Peyer's patch (tissue), 4 donors: ENCODE data around the gene SLX4IP. TPM values are rescaled to one million over a fixed set of nuclear protein-coding genes. Genes with fewer than 3 reads are reported as not detected.

Experiments
- DNase-seq, 3 donors: peaks; one replicate each; pipeline ENCODE4 v3.0.0-alpha.2; 2017 to 2019
- H3K27ac ChIP-seq, 4 donors: fragments of 200-600 bp; sonication (generic); one replicate each; pipeline ENCODE4 v1.5.1; 2016 to 2019
- H3K27me3 ChIP-seq, 2 donors: fragments of 200-600 bp; sonication (generic); one replicate each; pipeline ENCODE4 v1.5.1; 2019
- H3K36me3 ChIP-seq, 3 donors: fragments of 200-600 bp; sonication (generic); one replicate each; pipeline ENCODE4 v1.5.1; 2016 to 2019
- H3K4me1 ChIP-seq, 4 donors: fragments of 200-600 bp; sonication (generic); one replicate each; pipeline ENCODE4 v1.5.1; 2016 to 2019
- H3K4me3 ChIP-seq, 4 donors: fragments of 200-600 bp; sonication (generic); 1 replicate in 3 of 4; 2 replicates in 1 of 4; pipeline ENCODE4 v1.5.1; 2016 to 2019; ENCODE audit warnings: mild to moderate bottlenecking in 1 of 4
- H3K9me3 ChIP-seq, 4 donors: fragments of 200-600 bp; sonication (generic); one replicate each; pipeline ENCODE4 v1.5.1; 2016 to 2019; ENCODE audit warnings: mild to moderate bottlenecking in 1 of 4
- POLR2A ChIP-seq, 2 donors: fragments of 450-650 bp; IDR thresholded peaks; one replicate each; pipeline ENCODE4 v1.5.1; 2017; ENCODE audit warnings: antibody characterized with exemption in 2 of 2, mild to moderate bottlenecking in 2 of 2, moderate library complexity in 2 of 2
- small RNA-seq, 2 donors: library from RNA; depleted of rRNA; stranded (forward); fragments of <200 nt; gene quantifications; one replicate each; pipeline ENCODE3, GENCODE V24; 2016
- total RNA-seq, 4 donors: library from RNA; depleted of rRNA; stranded (reverse); fragments of >200 nt; gene quantifications; one replicate each; pipeline ENCODE4 v1.1.0, GENCODE V29; 2016
- TF ChIP-seq, protein P1 (sequence below), 6 experiments: fragments of 450-650 bp in 4 of 6; fragments of 200-600 bp in 2 of 6; sonication (generic) in 1 of 6; IDR thresholded peaks; one replicate each; pipeline ENCODE4 v1.5.1; 2017 to 2019; ENCODE audit warnings: antibody characterized with exemption in 6 of 6, mild to moderate bottlenecking in 3 of 6, moderate library complexity in 1 of 6

Gene SLX4IP
- total RNA-seq, 4 donors from 2014 or later = 6.1 to 9.0 (median 7.9) TPM

DNA sequence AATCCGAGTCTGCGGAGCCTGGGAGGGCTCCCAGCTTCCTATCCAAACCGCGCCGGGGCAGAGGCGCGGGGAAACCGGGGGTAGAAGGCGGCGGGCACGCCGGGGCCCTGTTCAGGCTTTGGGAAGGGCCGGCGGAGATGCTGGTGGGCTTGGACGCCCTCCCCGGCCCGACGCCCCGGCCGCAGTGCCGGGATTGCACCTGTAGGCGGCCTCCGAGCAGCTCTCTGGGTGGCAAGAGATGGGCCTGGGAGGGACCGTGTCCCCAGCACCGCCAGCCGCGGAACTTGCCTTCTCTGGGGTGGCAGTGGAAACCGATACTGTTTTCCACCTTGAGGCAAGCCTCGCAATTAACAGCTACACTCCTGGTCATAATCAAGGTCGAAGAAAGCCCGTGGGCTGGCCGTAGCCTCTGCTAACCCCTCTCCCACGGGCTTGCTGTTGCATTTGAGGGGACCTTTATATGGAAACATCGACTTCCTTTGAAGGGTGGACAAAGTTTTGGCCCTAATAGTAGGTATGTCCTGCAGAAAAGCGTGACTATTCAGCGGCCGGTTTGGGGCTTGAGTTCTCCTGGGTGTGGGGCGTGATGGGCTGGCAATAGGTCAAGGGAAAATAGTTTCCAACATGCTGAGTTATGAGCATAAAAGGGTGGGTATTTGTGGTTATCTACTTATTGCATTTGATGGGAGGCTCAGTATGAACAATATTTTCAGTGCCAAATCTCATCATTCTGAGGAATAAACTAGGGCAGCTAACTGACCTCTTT is 239.8 kb downstream of the SLX4IP start:
- Histone ChIP-seq H3K9me3 (no peaks in the 10 kb centered on the region), H3K4me3 (peak overlapping the region; percentile 52 to 93 (median 73)), H3K36me3 (no peaks in the 10 kb centered on the region), H3K27me3 (no peaks in the 10 kb centered on the region), H3K4me1 (peaks cover 0 to 21% (median 3%) of the 10 kb centered on the region in 4 donors), H3K27ac (peak overlapping the region; percentile 72 to 100 (median 96))
- peak; percentile 25 to 90 (median 87) for DNase-seq
- TF ChIP-seq, protein P1, sequence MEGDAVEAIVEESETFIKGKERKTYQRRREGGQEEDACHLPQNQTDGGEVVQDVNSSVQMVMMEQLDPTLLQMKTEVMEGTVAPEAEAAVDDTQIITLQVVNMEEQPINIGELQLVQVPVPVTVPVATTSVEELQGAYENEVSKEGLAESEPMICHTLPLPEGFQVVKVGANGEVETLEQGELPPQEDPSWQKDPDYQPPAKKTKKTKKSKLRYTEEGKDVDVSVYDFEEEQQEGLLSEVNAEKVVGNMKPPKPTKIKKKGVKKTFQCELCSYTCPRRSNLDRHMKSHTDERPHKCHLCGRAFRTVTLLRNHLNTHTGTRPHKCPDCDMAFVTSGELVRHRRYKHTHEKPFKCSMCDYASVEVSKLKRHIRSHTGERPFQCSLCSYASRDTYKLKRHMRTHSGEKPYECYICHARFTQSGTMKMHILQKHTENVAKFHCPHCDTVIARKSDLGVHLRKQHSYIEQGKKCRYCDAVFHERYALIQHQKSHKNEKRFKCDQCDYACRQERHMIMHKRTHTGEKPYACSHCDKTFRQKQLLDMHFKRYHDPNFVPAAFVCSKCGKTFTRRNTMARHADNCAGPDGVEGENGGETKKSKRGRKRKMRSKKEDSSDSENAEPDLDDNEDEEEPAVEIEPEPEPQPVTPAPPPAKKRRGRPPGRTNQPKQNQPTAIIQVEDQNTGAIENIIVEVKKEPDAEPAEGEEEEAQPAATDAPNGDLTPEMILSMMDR (IDR thresholded peaks at IDR 0.05) = peak in 5 of 6 experiments; percentile 30 to 97 (median 96)
- no peak for TF ChIP-seq POLR2A (IDR thresholded peaks at IDR 0.05)

DNA sequence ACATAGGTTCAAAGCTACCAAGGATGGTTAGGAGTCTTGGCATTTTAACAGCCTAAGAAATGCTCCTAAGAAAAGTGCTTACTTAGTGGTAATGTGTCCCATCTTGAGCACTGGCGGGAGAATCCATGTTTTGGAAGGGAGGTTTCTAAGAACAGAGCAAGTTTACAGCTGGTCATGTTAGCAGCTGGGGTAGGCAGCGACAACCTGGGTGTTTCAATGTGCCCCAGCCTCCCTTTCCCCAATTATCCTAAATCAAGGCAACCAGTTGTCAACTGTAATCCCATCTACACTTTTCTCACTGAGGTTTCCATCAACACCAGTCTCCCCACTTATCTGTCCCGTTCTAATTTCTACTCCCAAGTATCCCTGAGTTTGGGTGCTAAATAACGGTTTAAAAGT is 240.3 kb downstream of the SLX4IP start:
- no peak for DNase-seq
- peak overlapping the region in 2 of 4 donors; percentile 84 to 93 for H3K4me3 ChIP-seq

DNA sequence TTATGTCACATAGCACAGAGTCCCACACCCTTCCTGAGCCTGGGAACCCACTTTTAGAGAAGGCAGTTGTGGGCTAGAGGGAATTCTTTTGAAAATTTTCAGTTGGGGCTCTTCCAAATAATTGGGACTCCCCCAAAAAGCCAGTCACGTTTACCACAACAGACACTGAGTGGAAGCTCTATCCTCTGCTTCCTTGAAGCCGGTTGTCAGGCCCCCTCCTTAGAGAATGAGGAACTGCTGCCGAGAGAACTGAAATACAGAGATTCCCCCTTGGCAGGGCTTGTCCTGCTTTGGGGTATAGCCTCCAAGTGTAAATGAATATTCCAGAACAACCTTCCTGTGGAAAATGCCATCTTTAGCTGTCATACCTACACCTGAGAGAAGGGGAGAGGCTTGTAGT is 241.4 kb downstream of the SLX4IP start:
- H3K4me1 ChIP-seq = peaks cover 0 to 8% (median 3%) of the 10 kb centered on the region in 4 donors
- no peaks in the 10 kb centered on the region for H3K36me3 ChIP-seq
- no peak overlapping the region for H3K4me3 ChIP-seq
- DNase-seq = no peak
- H3K27me3 ChIP-seq = no peaks in the 10 kb centered on the region
- H3K9me3 ChIP-seq = no peaks in the 10 kb centered on the region
- TF ChIP-seq POLR2A (IDR thresholded peaks at IDR 0.05) = no peak
- TF ChIP-seq, protein P1 (IDR thresholded peaks at IDR 0.05) = no peak
- no peak overlapping the region for H3K27ac ChIP-seq

More for the DNA sequence above, 240.3 kb downstream of the SLX4IP start:
- TF ChIP-seq, protein P1 (IDR thresholded peaks at IDR 0.05) = no peak
- no peak for TF ChIP-seq POLR2A (IDR thresholded peaks at IDR 0.05)
- peak overlapping the region in 3 of 4 donors; percentile 94 to 100 (median 97) for H3K27ac ChIP-seq
- no peaks in the 10 kb centered on the region for H3K27me3 ChIP-seq
- no peaks in the 10 kb centered on the region for H3K9me3 ChIP-seq
- H3K4me1 ChIP-seq = peaks cover 0 to 17% (median 3%) of the 10 kb centered on the region in 4 donors
- no peaks in the 10 kb centered on the region for H3K36me3 ChIP-seq

Small RNAs within 50 kb of the gene (small RNA-seq; reads per million reads assigned to genes)
- gene MIR6870 = 0 to 0.13 reads per million in 2 donors

Other genes with a start within 250 kb of the SLX4IP start
- gene SNAP25, start 216.5 kb upstream of the SLX4IP start, total RNA-seq = 1 to 10 TPM in 3 of 4 donors, not detected in 1; 1.2 to 2.5 (median 1.6) TPM
- gene MKKS, start 1.1 kb upstream of the SLX4IP start, total RNA-seq = 10 to 100 TPM; 12.4 to 27.5 (median 19.9) TPM
- 10 to 100 TPM; 35.2 to 73.5 (median 65.3) TPM for gene JAG1, start 238.7 kb downstream of the SLX4IP start, total RNA-seq